GM19397 (cell line): ENCODE measurements around the gene TIGD7.
"Not testable (repeated sequence)": the region's sequence is repeated elsewhere in the genome, so short reads cannot be mapped to it uniquely, and the experiment has no call there.

Experiments used
- ATAC-seq: cut with Tn5 transposase; IDR thresholded peaks from one replicate; pipeline ENCODE4 v1.9.1; 2021; ENCODE audit warnings: mild to moderate bottlenecking, moderate library complexity; ENCODE audit not compliant: unreplicated experiment

The TIGD7 gene

GRCh38 chr16:3282730-3283542 lies 22.3 kb downstream of the TIGD7 start, which contains the start of gene ZNF263:
Gene ZNF263, plus strand, starts transcription at chr16:3283491. Its CDS starts 328 bp downstream, at chr16:3283819.
- peak; percentile 79 for ATAC-seq

DNA sequence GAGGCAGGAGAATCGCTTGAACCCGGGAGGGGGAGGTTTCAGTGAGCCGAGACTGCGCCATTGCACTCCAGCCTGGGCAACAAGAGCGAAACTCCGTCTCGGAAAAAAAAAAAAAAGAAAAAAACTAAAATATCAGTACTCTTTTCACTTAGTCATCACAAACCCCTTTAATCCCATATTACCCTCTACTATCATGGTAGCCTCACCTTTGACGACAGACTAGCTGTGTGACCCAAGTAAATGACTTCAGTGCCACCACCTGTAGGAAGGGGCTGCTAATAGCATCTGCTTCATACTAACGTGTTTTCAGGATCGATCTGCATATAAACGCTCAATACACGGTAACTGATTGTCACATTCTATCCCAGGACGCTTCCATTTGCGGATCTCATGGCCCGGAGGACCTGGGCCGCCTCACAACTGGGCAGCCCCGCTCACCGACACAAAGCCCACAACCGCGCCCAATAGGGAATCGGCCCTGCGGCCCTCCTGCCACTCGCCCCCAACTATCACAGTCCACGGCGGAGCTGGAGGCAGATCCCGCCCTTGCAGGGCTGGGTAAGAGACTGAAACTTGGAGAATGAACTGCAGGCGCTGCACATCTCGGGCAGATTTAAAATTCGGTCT lies 23.0 kb downstream of the TIGD7 start:
- peak; percentile 23 for ATAC-seq

GRCh38 chr16:3281222-3281820 lies 23.9 kb downstream of the TIGD7 start:
- ATAC-seq, result no peak

- no peak for ATAC-seq
These were observed 28.6 kb downstream of the TIGD7 start for GRCh38 chr16:3276679-3277078.

DNA sequence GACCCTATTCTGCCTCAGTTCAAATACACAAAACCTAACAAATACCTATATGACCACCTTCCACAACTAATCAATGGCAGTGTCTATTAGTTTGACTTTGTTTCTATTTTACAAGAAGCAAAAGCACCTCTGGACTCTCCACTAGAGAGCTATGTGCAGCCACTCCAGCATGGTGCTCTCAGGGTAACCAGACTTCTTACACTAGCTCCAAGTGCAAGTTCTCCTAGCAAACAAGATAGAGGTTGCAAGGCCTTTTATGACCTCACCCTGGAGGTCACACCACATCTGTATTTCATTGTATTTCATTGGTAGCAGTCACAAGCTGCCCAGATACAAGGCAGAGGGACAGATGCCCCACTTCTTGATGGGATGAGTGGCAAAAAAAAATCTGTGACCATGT lies 30.3 kb downstream of the TIGD7 start:
- no peak for ATAC-seq

- ATAC-seq, result no peak
These were observed 30.7 kb downstream of the TIGD7 start for GRCh38 chr16:3274490-3274889.

DNA sequence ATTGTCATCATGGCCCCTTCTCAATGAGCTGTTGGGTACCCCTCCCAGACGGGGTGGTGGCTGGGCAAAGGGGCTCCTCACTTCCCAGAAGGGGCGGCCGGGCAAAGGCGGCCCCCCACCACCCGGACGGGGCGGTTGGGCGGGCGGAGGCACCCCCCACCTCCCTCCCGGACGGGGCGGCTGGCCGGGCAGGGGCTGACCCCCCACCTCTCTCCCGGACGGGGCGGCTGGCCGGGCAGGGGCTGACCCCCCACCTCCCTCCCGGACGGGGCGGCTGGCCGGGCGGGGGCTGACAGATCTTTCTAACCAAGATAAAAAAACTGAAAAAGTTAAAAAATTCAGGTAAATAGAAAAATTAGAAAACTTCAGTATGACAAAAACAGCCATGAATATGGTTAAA lies 33.9 kb downstream of the TIGD7 start:
- not testable (repeated sequence) for ATAC-seq

DNA sequence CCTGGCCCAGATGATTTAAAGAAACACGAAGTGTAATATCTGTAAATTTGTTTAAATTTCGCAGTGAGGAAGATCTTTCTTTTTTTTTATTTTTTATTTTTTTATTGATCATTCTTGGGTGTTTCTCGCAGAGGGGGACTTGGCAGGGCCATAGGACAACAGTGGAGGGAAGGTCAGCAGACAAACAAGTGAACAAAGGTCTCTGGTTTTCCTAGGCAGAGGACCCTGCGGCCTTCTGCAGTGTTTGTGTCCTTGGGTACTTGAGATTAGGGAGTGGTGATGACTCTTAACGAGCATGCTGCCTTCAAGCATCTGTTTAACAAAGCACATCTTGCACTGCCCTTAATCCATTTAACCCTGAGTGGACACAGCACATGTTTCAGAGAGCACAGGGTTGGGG lies 34.5 kb downstream of the TIGD7 start:
- not testable (repeated sequence) for ATAC-seq

DNA sequence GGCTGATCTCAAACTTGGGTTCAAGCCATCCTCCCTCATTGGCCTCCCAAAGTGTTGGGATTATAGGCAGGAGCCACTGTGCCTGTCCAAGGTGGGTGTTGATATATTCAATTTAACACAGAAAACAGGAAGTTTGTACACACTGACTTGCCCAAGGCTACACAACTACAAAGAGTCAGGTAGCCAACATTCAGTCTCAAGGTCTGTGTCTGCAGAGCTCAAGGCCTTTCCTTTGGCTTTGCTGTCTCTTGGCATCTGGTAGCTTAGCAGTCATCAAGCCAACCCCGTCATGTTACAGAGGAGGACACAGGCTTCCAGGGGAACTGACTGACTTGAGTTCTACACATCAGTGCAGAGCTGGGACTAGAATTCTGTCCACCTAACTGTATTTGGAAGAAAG lies 36.9 kb downstream of the TIGD7 start:
- no peak for ATAC-seq

DNA sequence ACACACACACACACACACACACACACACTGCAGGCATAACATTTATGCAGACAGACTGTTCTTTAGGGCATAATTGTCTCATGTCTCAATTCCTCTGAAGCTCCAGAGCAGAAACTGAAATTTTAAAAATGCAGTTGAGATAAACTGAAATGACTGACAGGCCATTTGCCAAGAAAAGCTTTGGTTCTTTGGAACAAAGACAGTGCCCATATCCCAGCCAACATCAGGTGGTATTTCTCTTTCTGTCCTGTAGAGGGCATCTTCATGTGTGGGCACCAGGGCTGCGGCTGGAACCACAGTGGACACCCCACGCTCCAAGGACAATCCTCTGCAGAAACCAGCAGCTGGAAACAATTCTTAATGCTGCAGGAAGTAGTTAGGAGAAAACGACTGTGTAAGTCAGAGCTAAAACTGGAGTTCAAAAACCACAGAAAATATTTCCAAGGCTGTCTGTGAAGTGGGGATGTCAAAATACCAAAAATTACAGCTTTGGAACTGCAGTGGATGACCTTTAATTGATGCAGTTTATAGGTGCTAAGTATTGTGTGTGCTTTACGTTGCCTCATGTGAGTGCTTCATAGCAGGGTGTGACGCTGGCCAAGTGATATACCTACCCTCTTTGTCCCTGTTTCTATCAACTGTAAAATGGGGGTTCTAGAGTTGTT lies 38.2 kb downstream of the TIGD7 start:
- ATAC-seq, result no peak

DNA sequence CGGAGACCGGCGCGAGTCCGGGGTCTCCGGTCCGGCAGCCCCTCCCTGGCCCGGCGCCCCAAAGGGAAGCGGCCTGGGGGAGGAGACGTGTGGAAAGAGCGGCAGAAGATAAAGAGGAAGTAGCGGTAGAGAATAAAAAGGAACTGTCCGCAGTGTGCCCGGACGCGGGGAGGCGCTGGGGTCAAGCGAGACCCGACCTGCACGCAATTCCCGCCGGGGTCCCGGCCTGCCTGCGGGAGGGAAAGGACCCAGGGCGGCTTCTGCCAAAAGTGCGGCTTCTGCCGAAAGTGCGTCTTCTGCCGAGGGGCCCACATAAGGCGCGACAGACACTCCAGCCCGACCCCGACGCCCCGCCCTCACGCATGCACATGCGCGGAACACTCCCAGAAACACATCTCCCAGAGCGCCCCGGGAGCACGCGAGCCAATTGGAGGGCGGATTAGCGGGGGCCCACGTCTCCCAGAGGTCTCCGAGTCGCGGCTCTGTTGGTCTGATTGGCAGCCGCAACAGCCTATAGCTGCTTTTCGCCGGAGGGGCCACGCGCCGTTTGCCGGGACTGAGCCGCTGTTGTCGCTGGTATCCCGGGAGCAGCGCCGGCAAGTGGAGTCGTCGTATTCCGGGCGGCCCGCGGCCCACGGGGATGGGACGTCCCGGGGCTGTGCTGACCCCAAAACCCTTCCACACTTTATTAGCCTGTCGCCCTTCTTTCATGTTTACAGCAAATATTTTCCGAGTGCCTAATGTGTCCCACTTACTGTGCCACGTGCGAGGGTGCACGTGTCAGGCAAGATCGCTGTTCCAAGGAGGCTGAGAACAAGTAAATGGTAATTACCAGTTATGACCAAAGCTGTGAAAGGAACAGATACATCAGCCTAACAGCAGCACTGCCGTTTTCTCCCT lies 40.8 kb downstream of the TIGD7 start:
- peak; percentile 87 for ATAC-seq

DNA sequence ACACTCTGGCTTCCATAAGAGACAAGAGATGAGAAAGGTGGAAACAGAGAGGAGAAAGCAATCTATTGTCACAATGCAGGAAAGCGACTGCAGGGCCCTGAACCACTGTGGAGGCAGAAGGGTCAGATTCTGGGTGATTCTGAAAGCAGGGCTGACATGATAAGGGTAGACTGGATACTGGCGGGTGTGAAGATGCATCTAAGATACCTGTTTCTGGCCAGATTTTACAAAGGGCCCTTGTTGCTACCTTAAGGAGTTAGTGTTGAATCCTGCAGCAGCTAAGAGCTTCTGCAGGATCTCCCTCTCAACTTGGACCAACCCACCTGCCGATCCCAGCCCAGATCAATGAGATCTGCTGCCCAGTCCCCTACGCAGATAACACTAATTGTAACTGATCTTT lies 42.7 kb downstream of the TIGD7 start:
- ATAC-seq, result no peak

GRCh38 chr16:3259836-3260235 lies 45.4 kb downstream of the TIGD7 start:
- no peak for ATAC-seq

- ATAC-seq, result no peak
These were observed 48.3 kb downstream of the TIGD7 start for GRCh38 chr16:3256866-3257465.

DNA sequence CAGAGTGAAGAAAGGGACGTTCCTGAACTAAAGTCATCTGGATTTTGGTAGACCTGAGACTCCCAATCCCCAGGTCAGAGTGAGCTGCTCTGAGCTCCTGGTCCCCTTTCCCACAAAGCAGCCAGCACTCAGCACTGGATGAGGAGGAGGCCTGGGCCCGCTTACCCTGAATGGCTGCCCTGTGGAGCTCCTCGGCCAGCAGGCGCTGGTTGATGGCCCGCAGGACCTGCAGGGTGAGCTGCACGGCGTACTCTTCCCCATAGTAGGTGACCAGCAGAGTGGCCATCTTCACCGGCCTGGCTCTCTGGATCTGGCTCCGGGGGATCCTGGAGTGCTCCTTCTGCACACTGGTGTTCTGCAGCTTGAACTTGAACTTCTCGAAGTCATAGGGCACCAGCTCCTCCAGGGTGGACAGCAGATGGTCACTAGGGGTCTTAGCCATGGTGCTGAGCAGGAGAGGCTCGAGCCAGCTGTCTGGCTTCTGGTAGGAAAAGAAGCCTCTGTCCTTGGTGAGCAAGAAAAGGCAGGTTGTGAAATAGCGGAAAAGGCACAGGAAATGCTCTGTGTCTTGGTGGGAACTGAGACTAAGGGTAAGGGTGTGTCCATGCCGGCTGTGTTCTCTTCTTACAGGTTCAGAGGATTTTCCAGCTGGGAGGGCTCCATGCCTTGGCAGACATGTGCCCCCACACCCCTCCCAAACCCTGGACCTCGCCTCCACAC lies 48.9 kb downstream of the TIGD7 start, which contains the start of gene MEFV:
MEFV (minus strand) TSS at position 488 of the 720 bp plus-strand sequence; CDS start at position 442, 46 bp downstream.
- ATAC-seq, result no peak

GRCh38 chr16:3254309-3254708 lies 50.9 kb downstream of the TIGD7 start:
- no peak for ATAC-seq

DNA sequence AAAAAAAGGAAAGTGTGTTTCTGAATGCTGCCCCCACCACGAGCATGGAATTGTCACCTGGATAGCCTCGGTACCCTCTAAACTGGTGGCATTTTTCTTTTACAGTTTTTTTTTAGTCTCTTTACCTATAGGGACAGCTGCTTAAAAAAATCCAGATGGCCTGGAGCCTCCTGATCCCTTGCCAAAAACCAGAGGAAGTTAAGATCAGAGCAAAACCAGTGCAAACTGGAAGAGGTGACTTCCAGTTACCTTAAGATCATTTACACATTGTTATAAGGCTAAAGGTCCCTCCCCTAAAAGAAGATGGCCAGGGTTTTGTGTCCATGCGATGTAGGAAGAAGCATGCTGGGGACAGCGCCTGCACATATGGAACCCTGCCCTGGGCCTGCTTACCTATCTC lies 52.3 kb downstream of the TIGD7 start:
- ATAC-seq, result no peak

DNA sequence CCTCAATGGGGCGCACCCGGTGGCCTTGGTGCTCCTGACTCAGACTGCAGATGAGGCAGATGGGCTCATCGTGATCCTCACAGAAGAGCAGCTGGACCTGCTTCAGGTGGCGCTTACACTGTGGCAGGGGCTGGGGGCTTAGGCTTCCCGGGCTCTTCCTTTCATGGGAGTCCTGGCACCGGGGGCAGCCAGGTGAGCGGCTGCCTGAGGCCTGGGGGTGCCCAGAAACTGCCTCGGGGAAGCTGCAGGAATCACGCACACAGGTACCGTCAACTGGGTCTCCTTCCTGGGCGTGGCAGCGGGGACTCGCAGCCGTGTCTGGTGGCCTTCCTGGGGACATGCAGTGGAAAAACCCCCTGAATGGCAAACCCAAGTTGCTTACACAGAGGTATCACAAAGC lies 55.8 kb downstream of the TIGD7 start:
- no peak for ATAC-seq

DNA sequence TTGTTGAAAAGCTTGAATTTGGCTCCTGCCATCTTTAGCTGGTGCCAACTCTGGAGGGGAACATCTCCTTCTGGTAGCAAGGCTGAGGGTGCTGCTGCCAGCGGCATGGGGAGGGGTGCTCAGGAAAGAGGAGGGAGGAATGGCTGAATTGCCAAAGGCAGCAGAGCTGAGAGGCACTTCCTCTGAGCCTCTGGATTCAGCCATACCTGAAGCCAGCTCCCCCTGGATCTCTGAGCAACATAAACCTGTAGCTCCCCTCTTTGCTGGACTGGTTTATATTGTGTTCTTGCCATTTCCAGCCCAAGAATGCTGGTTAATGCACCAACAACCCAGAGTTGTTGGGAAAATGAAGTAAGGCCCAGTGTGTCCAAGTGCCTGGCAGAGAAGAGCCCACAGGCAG lies 56.2 kb downstream of the TIGD7 start:
- ATAC-seq, result no peak
